ENCODE data around the gene SELENOO.

GRCh38 chr22:50258361-50259292 is 57.8 kb downstream of the SELENOO start:
- TF ChIP-seq, protein P1, sequence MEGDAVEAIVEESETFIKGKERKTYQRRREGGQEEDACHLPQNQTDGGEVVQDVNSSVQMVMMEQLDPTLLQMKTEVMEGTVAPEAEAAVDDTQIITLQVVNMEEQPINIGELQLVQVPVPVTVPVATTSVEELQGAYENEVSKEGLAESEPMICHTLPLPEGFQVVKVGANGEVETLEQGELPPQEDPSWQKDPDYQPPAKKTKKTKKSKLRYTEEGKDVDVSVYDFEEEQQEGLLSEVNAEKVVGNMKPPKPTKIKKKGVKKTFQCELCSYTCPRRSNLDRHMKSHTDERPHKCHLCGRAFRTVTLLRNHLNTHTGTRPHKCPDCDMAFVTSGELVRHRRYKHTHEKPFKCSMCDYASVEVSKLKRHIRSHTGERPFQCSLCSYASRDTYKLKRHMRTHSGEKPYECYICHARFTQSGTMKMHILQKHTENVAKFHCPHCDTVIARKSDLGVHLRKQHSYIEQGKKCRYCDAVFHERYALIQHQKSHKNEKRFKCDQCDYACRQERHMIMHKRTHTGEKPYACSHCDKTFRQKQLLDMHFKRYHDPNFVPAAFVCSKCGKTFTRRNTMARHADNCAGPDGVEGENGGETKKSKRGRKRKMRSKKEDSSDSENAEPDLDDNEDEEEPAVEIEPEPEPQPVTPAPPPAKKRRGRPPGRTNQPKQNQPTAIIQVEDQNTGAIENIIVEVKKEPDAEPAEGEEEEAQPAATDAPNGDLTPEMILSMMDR (conservative IDR thresholded peaks at IDR 0.05), result no peak
- TF ChIP-seq EZH2 (IDR thresholded peaks at IDR 0.05; ENCODE audit: low read depth), result no peak

Measured in PC-9 (cell line).